Measurements from ENCODE around the gene NFXL1.
"Not testable (repeated sequence)": the region's sequence is repeated elsewhere in the genome, so short reads cannot be mapped to it uniquely, and the experiment has no call there.

The NFXL1 gene

GRCh38 chr4:47914220-47914925 is at the start of gene NFXL1:
Gene NFXL1 (minus strand): TSS chr4:47914583. CDS start chr4:47914203, 380 bp downstream.
- peak; percentile 95 for DNase-seq (ENCODE audit: low spot score)

- DNase-seq (ENCODE audit: low spot score), result no peak
These were observed 40.3 kb upstream of the NFXL1 start for GRCh38 chr4:47954677-47955076.

- DNase-seq (ENCODE audit: low spot score), result no peak
These were observed 39.9 kb upstream of the NFXL1 start for GRCh38 chr4:47954245-47954644.

GRCh38 chr4:47945930-47946726 is 31.7 kb upstream of the NFXL1 start:
- no peak for DNase-seq (ENCODE audit: low spot score)

- DNase-seq (ENCODE audit: low spot score), result no peak
These were observed 27.9 kb upstream of the NFXL1 start for GRCh38 chr4:47942081-47942819.

GRCh38 chr4:47939456-47939855 is 25.1 kb upstream of the NFXL1 start:
- DNase-seq (ENCODE audit: low spot score), result no peak

- no peak for DNase-seq (ENCODE audit: low spot score)
These were observed 22.0 kb upstream of the NFXL1 start for GRCh38 chr4:47936336-47936735.

GRCh38 chr4:47933840-47934239 is 19.5 kb upstream of the NFXL1 start:
- peak; percentile 34 for DNase-seq (ENCODE audit: low spot score)

GRCh38 chr4:47930971-47931804 is 16.8 kb upstream of the NFXL1 start:
- DNase-seq (ENCODE audit: low spot score), result no peak

- no peak for DNase-seq (ENCODE audit: low spot score)
These were observed 15.4 kb upstream of the NFXL1 start for GRCh38 chr4:47929682-47930201.

- peak; percentile 50 for DNase-seq (ENCODE audit: low spot score)
These were observed 12.4 kb upstream of the NFXL1 start for GRCh38 chr4:47926667-47927258.

GRCh38 chr4:47923261-47923608 is 8.9 kb upstream of the NFXL1 start:
- not testable (repeated sequence) for DNase-seq (ENCODE audit: low spot score)

GRCh38 chr4:47922436-47923260 is 8.3 kb upstream of the NFXL1 start:
- not testable (repeated sequence) for DNase-seq (ENCODE audit: low spot score)

GRCh38 chr4:47917163-47917562 is 2.8 kb upstream of the NFXL1 start:
- DNase-seq (ENCODE audit: low spot score), result not testable (repeated sequence)

- no peak for DNase-seq (ENCODE audit: low spot score)
These were observed 995 bp upstream of the NFXL1 start for GRCh38 chr4:47915378-47915777.

- DNase-seq (ENCODE audit: low spot score), result no peak
These were observed 499 bp upstream of the NFXL1 start for GRCh38 chr4:47914926-47915237.

- peak; percentile 25 for DNase-seq (ENCODE audit: low spot score)
These were observed 543 bp downstream of the NFXL1 start for GRCh38 chr4:47913861-47914219.

- DNase-seq (ENCODE audit: low spot score), result no peak
These were observed 1.1 kb downstream of the NFXL1 start for GRCh38 chr4:47913330-47913729.

- DNase-seq (ENCODE audit: low spot score), result no peak
These were observed 7.2 kb downstream of the NFXL1 start for GRCh38 chr4:47907089-47907646.

GRCh38 chr4:47899639-47900038 is 14.7 kb downstream of the NFXL1 start:
- DNase-seq (ENCODE audit: low spot score), result no peak
